Measurements from ENCODE around the gene FMNL3. TPM values are rescaled to one million over a fixed set of nuclear protein-coding genes. Genes with fewer than 3 reads are reported as not detected.
"Not testable (repeated sequence)": the region's sequence is repeated elsewhere in the genome, so short reads cannot be mapped to it uniquely, and the experiment has no call there.

The FMNL3 gene
- polyA plus RNA-seq, 1 of the 3 experiments (the other 2 are of a cell fraction) = 10.2 TPM

GRCh38 chr12:49615725-49616124 lies 91.5 kb downstream of the FMNL3 start:
- Histone ChIP-seq H3K9me3 (peaks cover 11% of the 10 kb centered on the region; the same call in 1 of the 2 replicates), H3K27me3 (ENCODE audit: insufficient read depth) (no peaks in the 10 kb centered on the region), H4K20me1 (ENCODE audit: insufficient read depth) (no peaks in the 10 kb centered on the region), H3K9me2 (no peaks in the 10 kb centered on the region), H3K27ac (ENCODE audit: low read depth in 2 of 2, low read length in 1 of 2) (no peak overlapping the region), H2AFZ (ENCODE audit: low read depth) (no peak overlapping the region), H3K4me3 (ENCODE audit: low read depth in 2 of 2, low read length in 1 of 2) (no peak overlapping the region), H3K79me2 (ENCODE audit: insufficient read depth) (no peaks in the 10 kb centered on the region), H3F3A (replicated peaks; ENCODE audit: insufficient read depth) (peaks cover 10% of the 10 kb centered on the region), H3K4me1 (ENCODE audit: control insufficient read depth in 1 of 2, insufficient read depth in 2 of 2, low read depth in 1 of 2, low read length in 1 of 2) (no peaks in the 10 kb centered on the region), H3K9ac (no peak overlapping the region), H3K4me2 (no peak overlapping the region), H3K36me3 (replicated peaks in 1 of 2; ENCODE audit: control insufficient read depth in 1 of 2, insufficient read depth in 2 of 2, low read length in 1 of 2) (no peaks in the 10 kb centered on the region)
- TF ChIP-seq FOXM1 (IDR thresholded peaks at IDR 0.05; ENCODE audit: low read depth) (no peak), JUND (IDR thresholded peaks at IDR 0.05) (peak; percentile 69), MXI1 (IDR thresholded peaks at IDR 0.05; ENCODE audit: low read depth, low read length) (no peak), FOSL2 (IDR thresholded peaks at IDR 0.05; ENCODE audit: borderline replicate concordance, low read depth) (peak; percentile 46; the same call in 1 of the 2 replicates), RCOR1 (IDR thresholded peaks at IDR 0.05; ENCODE audit: low read length) (no peak), TCF12 (IDR thresholded peaks at IDR 0.05) (peak; percentile 13; the same call in 1 of the 2 replicates), RFX5 (IDR thresholded peaks at IDR 0.05; ENCODE audit: low read length) (no peak), ZBTB33 (IDR thresholded peaks at IDR 0.05; ENCODE audit: borderline replicate concordance, low read depth) (no peak)
- no peak for DNase-seq
- ChIA-PET CTCF (interaction anchor here (1.6 kb wide), 1 partner anchor 35 kb away, joined by 6 read pairs; no protein-coding TSS in a partner anchor), POLR2A (no interaction called here)
- 84% methylated on average over 7 of the region's 7 CpGs for WGBS (ENCODE audit: low lambda C conversion rate)

- Histone ChIP-seq H3K9ac (no peak overlapping the region), H3K4me3 (ENCODE audit: low read depth in 2 of 2, low read length in 1 of 2) (no peak overlapping the region), H3K36me3 (replicated peaks in 1 of 2; ENCODE audit: control insufficient read depth in 1 of 2, insufficient read depth in 2 of 2, low read length in 1 of 2) (no peaks in the 10 kb centered on the region), H2AFZ (ENCODE audit: low read depth) (no peak overlapping the region), H3K9me2 (no peaks in the 10 kb centered on the region), H4K20me1 (ENCODE audit: insufficient read depth) (no peaks in the 10 kb centered on the region), H3K27ac (ENCODE audit: low read depth in 2 of 2, low read length in 1 of 2) (no peak overlapping the region), H3F3A (replicated peaks; ENCODE audit: insufficient read depth) (peaks cover 7% of the 10 kb centered on the region), H3K4me2 (no peak overlapping the region), H3K9me3 (peaks cover 11% of the 10 kb centered on the region; the same call in 1 of the 2 replicates), H3K79me2 (ENCODE audit: insufficient read depth) (no peaks in the 10 kb centered on the region), H3K27me3 (ENCODE audit: insufficient read depth) (no peaks in the 10 kb centered on the region), H3K4me1 (ENCODE audit: control insufficient read depth in 1 of 2, insufficient read depth in 2 of 2, low read depth in 1 of 2, low read length in 1 of 2) (no peaks in the 10 kb centered on the region)
- TF ChIP-seq TEAD4 (IDR thresholded peaks at IDR 0.05; ENCODE audit: borderline replicate concordance, insufficient read depth) (no peak), NRF1 (IDR thresholded peaks at IDR 0.05; ENCODE audit: low read depth, low read length) (no peak), NFIC (IDR thresholded peaks at IDR 0.05; ENCODE audit: borderline replicate concordance) (no peak), USF2 (IDR thresholded peaks at IDR 0.05; ENCODE audit: borderline replicate concordance, low read depth, low read length) (no peak), CTCF (IDR thresholded peaks at IDR 0.05) (no peak), JUND (IDR thresholded peaks at IDR 0.05) (no peak), RXRA (IDR thresholded peaks at IDR 0.05; ENCODE audit: borderline replicate concordance, low read depth) (no peak), FOXJ3 (CRISPR knock-in tag; IDR thresholded peaks at IDR 0.05) (no peak), GABPA (IDR thresholded peaks at IDR 0.05; ENCODE audit: low read depth) (no peak), FOXM1 (IDR thresholded peaks at IDR 0.05; ENCODE audit: low read depth) (no peak)
- no peak for DNase-seq
- CTCF ChIA-PET = interaction anchor here (0.5 to 1.3 kb wide), 2 partner anchors 12 to 275 kb away, joined by 3 to 4 read pairs; no protein-coding TSS in a partner anchor
- POLR2A ChIA-PET = no interaction called here
These were observed 95.0 kb downstream of the FMNL3 start for GRCh38 chr12:49612210-49612609.

- CTCF ChIA-PET = interaction anchor here (1.1 to 1.4 kb wide), 3 partner anchors 8 to 252 kb away, joined by 3 to 4 read pairs (median 3); no protein-coding TSS in a partner anchor
- H3K9ac ChIP-seq; H3K9me2 ChIP-seq; H3K27ac ChIP-seq (ENCODE audit: low read depth in 2 of 2, low read length in 1 of 2); DNase-seq; H4K20me1 ChIP-seq (ENCODE audit: insufficient read depth); H3K4me1 ChIP-seq (ENCODE audit: control insufficient read depth in 1 of 2, insufficient read depth in 2 of 2, low read depth in 1 of 2, low read length in 1 of 2); H3K9me3 ChIP-seq; H3K27me3 ChIP-seq (ENCODE audit: insufficient read depth); H3K79me2 ChIP-seq (ENCODE audit: insufficient read depth); H3K4me3 ChIP-seq (ENCODE audit: low read depth in 2 of 2, low read length in 1 of 2); H3K36me3 ChIP-seq (replicated peaks in 1 of 2; ENCODE audit: control insufficient read depth in 1 of 2, insufficient read depth in 2 of 2, low read length in 1 of 2); H3F3A ChIP-seq (replicated peaks; ENCODE audit: insufficient read depth); POLR2A ChIA-PET; H3K4me2 ChIP-seq; H2AFZ ChIP-seq (ENCODE audit: low read depth): not testable (repeated sequence)
- 81% methylated on average over 4 of the region's 4 CpGs for WGBS (ENCODE audit: low lambda C conversion rate)
These were observed 96.4 kb downstream of the FMNL3 start for GRCh38 chr12:49610785-49611184.
